H1 (cell line): ENCODE data around the gene DPPA4. TPM values are rescaled to one million over a fixed set of nuclear protein-coding genes. Genes with fewer than 3 reads are reported as not detected.

Source experiments
- CTCF ChIA-PET: fragments of 300-600 bp; sonication (Branson Sonifier 250); formaldehyde crosslinking; loops from one replicate; lab custom pipeline; 2021; ENCODE audit not compliant: partially characterized antibody; lab: Charles Lee
- POLR2A ChIA-PET: fragments of 300-600 bp; sonication (Branson Sonifier 250); formaldehyde crosslinking; loops from one replicate; lab custom pipeline; 2021; ENCODE audit warnings: inconsistent platforms; ENCODE audit not compliant: partially characterized antibody; lab: Charles Lee
- DNase-seq, 2 experiments: peaks; one replicate each; pipeline versions ENCODE4 v3.0.0 to v3.0.0-alpha.2; 2010 to 2022; ENCODE audit warnings: low spot score in 2 of 2, low read depth in 1 of 2, mixed read lengths in 1 of 2
- FAIRE-seq: peaks from 2 replicates; lab custom pipeline; 2011; peaks lifted over from hg19 to GRCh38; lab: Jason Lieb, UNC
- H2AFZ ChIP-seq: 2 replicates; pipeline ENCODE4 v1.8.1; 2012; ENCODE audit warnings: low read length, inconsistent platforms
- H2AK5ac ChIP-seq: 2 replicates; pipeline ENCODE4 v1.6.1; 2013; ENCODE audit warnings: low read depth, low read length
- H2BK120ac ChIP-seq: replicated peaks from 2 replicates; pipeline ENCODE3; 2013; ENCODE audit warnings: low read depth, low read length, inconsistent platforms
- H2BK12ac ChIP-seq: 2 replicates; pipeline ENCODE4 v1.6.1; 2013; ENCODE audit warnings: low read depth, low read length
- H2BK15ac ChIP-seq: 2 replicates; pipeline ENCODE4 v1.6.1; 2013; ENCODE audit warnings: low read length
- H2BK20ac ChIP-seq: 2 replicates; pipeline ENCODE4 v1.6.1; 2013; ENCODE audit warnings: low read length
- H2BK5ac ChIP-seq: 2 replicates; pipeline ENCODE4 v1.6.1; 2013; ENCODE audit warnings: low read depth, low read length
- H3K14ac ChIP-seq: 2 replicates; pipeline ENCODE4 v1.6.1; 2013; ENCODE audit warnings: inconsistent platforms; ENCODE audit not compliant: insufficient read length
- H3K18ac ChIP-seq: 2 replicates; pipeline ENCODE4 v1.6.1; 2013; ENCODE audit warnings: low read length; ENCODE audit errors: extremely low read depth
- H3K23ac ChIP-seq: 2 replicates; pipeline ENCODE4 v1.6.1; 2013; ENCODE audit warnings: inconsistent platforms; ENCODE audit not compliant: insufficient read length
- H3K23me2 ChIP-seq: 2 replicates; pipeline ENCODE4 v1.6.1; 2013; ENCODE audit warnings: low read depth, low read length
- H3K27ac ChIP-seq: 2 replicates; pipeline ENCODE4 v1.6.1; 2011; ENCODE audit warnings: low read depth, low read length, inconsistent platforms
- H3K27me3 ChIP-seq, 4 experiments: replicated peaks in 1 of 4; 1 replicate in 1 of 4; 2 replicates in 3 of 4; pipeline versions ENCODE4 v1.6.1 to v1.8.1; 2011 to 2013; ENCODE audit warnings: low read length in 3 of 4, mild to moderate bottlenecking in 3 of 4, inconsistent platforms in 2 of 4, mixed read lengths in 2 of 4, moderate library complexity in 1 of 4; ENCODE audit not compliant: control insufficient read depth in 3 of 4, insufficient read depth in 3 of 4; ENCODE audit errors: extremely low read depth in 1 of 4
- H3K36me3 ChIP-seq, 4 experiments: 2 replicates each; pipeline versions ENCODE4 v1.6.1 to v1.8.1; 2011 to 2013; ENCODE audit warnings: mild to moderate bottlenecking in 4 of 4, low read length in 3 of 4, moderate library complexity in 2 of 4, control low read depth in 1 of 4, inconsistent platforms in 1 of 4; ENCODE audit not compliant: insufficient read depth in 4 of 4, control insufficient read depth in 2 of 4
- H3K4ac ChIP-seq: replicated peaks from 2 replicates; pipeline ENCODE3; 2013; ENCODE audit warnings: low read length, low read depth, mixed read lengths, inconsistent platforms; ENCODE audit not compliant: insufficient read length
- H3K4me1 ChIP-seq, 4 experiments: replicated peaks in 1 of 4; 1 replicate in 1 of 4; 2 replicates in 3 of 4; pipeline versions ENCODE4 v1.6.1 to v1.8.1; 2011 to 2013; ENCODE audit warnings: low read length in 3 of 4, inconsistent platforms in 2 of 4, mixed read lengths in 1 of 4; ENCODE audit not compliant: insufficient read depth in 4 of 4, control insufficient read depth in 3 of 4
- H3K4me2 ChIP-seq, 2 experiments: 2 replicates each; pipeline versions ENCODE4 v1.6.1 to v1.8.1; 2011 to 2013; ENCODE audit warnings: low read depth in 2 of 2, low read length in 2 of 2, control low read depth in 1 of 2, inconsistent platforms in 1 of 2, mild to moderate bottlenecking in 1 of 2; ENCODE audit not compliant: insufficient read depth in 1 of 2
- H3K4me3 ChIP-seq, 4 experiments: fragments of 200-600, 300-600 bp in 1 of 4; sonication (generic), shearing (Covaris generic), sonication (Bioruptor Twin) in 1 of 4; 2 replicates each; pipeline versions ENCODE4 v1.5.1 to v1.8.1; 2011 to 2016; ENCODE audit warnings: low read length in 4 of 4, low read depth in 3 of 4, control low read depth in 2 of 4, inconsistent platforms in 2 of 4, mild to moderate bottlenecking in 2 of 4, mixed read lengths in 1 of 4, moderate library complexity in 1 of 4; ENCODE audit not compliant: insufficient read depth in 2 of 4; ENCODE audit errors: extremely low read depth in 1 of 4
- H3K56ac ChIP-seq: replicated peaks from 2 replicates; pipeline ENCODE3; 2013; ENCODE audit warnings: low read depth, mild to moderate bottlenecking, mixed read lengths, low read length, inconsistent platforms; ENCODE audit not compliant: insufficient read length
- H3K79me1 ChIP-seq: 2 replicates; pipeline ENCODE4 v1.6.1; 2013; ENCODE audit warnings: low read depth, low read length, control low read depth
- H3K79me2 ChIP-seq, 2 experiments: 2 replicates each; pipeline versions ENCODE4 v1.6.1 to v1.8.1; 2012 to 2013; ENCODE audit warnings: low read length in 2 of 2, mild to moderate bottlenecking in 2 of 2, inconsistent platforms in 1 of 2; ENCODE audit not compliant: insufficient read depth in 2 of 2, control insufficient read depth in 1 of 2
- H3K9ac ChIP-seq, 4 experiments: replicated peaks in 1 of 4; 1 replicate in 1 of 4; 2 replicates in 3 of 4; pipeline versions ENCODE4 v1.6.1 to v1.8.1; 2011 to 2013; ENCODE audit warnings: low read depth in 3 of 4, low read length in 3 of 4, control low read depth in 2 of 4, mild to moderate bottlenecking in 2 of 4, moderate library complexity in 2 of 4, inconsistent platforms in 1 of 4; ENCODE audit errors: extremely low read depth in 1 of 4
- H3K9me3 ChIP-seq, 2 experiments: 2 replicates each; pipeline versions ENCODE4 v1.6.1 to v1.8.1; 2012 to 2013; ENCODE audit warnings: mild to moderate bottlenecking in 2 of 2, moderate library complexity in 2 of 2, control low read depth in 1 of 2, inconsistent platforms in 1 of 2, low read depth in 1 of 2, low read length in 1 of 2, mixed read lengths in 1 of 2; ENCODE audit not compliant: insufficient read depth in 2 of 2
- H4K20me1 ChIP-seq, 2 experiments: replicated peaks in 1 of 2; 2 replicates each; pipeline versions ENCODE3 to v1.8.1; 2011 to 2013; ENCODE audit warnings: inconsistent platforms in 2 of 2, low read length in 2 of 2, mild to moderate bottlenecking in 1 of 2; ENCODE audit not compliant: insufficient read depth in 2 of 2, control insufficient read depth in 1 of 2
- H4K5ac ChIP-seq: 2 replicates; pipeline ENCODE4 v1.6.1; 2013; ENCODE audit warnings: low read length, low read depth, mixed read lengths, inconsistent platforms; ENCODE audit not compliant: insufficient read length
- H4K8ac ChIP-seq: 2 replicates; pipeline ENCODE4 v1.8.0; 2013; ENCODE audit warnings: mild to moderate bottlenecking, moderate library complexity, low read length, inconsistent platforms; ENCODE audit not compliant: insufficient read depth; ENCODE audit errors: extremely low read depth
- H4K91ac ChIP-seq: replicated peaks from 2 replicates; pipeline ENCODE3; 2013; ENCODE audit warnings: low read length, mixed read lengths, inconsistent platforms; ENCODE audit not compliant: insufficient read length
- CEBPB ChIP-seq: IDR thresholded peaks from 2 replicates; pipeline ENCODE4 v1.6.1; 2012; ENCODE audit warnings: low read depth, low read length
- E2F6 ChIP-seq: IDR thresholded peaks from 2 replicates; pipeline ENCODE4 v1.6.1; 2012; ENCODE audit warnings: inconsistent platforms
- EGR1 ChIP-seq: IDR thresholded peaks from 2 replicates; pipeline ENCODE4 v1.6.1; 2011; ENCODE audit warnings: low read depth, low read length, borderline replicate concordance
- JUND ChIP-seq: IDR thresholded peaks from 2 replicates; pipeline ENCODE4 v1.6.1; 2011; ENCODE audit warnings: mild to moderate bottlenecking, improper control_type of control experiment, low read length
- MAFK ChIP-seq: IDR thresholded peaks from 2 replicates; pipeline ENCODE4 v1.6.1; 2012; ENCODE audit warnings: low read depth, mild to moderate bottlenecking, improper control_type of control experiment, low read length
- POLR2A ChIP-seq, 2 experiments: IDR thresholded peaks; 1 replicate in 1 of 2; 2 replicates in 1 of 2; pipeline ENCODE4 v1.6.1; 2011; ENCODE audit warnings: low read depth in 2 of 2, low read length in 2 of 2, mild to moderate bottlenecking in 2 of 2; ENCODE audit errors: control extremely low read depth in 1 of 2
- POU5F1 ChIP-seq: IDR thresholded peaks from 2 replicates; pipeline ENCODE4 v1.6.1; 2011; ENCODE audit warnings: low read depth, mild to moderate bottlenecking, low read length, moderate library complexity
- RAD21 ChIP-seq, 2 experiments: IDR thresholded peaks in 1 of 2; conservative IDR thresholded peaks in 1 of 2; 2 replicates each; pipeline ENCODE4 v1.6.1; 2011; ENCODE audit warnings: low read depth in 2 of 2, low read length in 2 of 2, improper control_type of control experiment in 1 of 2, inconsistent platforms in 1 of 2, mild to moderate bottlenecking in 1 of 2, moderate library complexity in 1 of 2
- SUZ12 ChIP-seq: fragments of 200-600 bp; sonication (generic); IDR thresholded peaks from 2 replicates; pipeline ENCODE4 v1.6.1; 2012; ENCODE audit warnings: mild to moderate bottlenecking, inconsistent platforms, low read length, moderate library complexity, mixed read lengths
- TBP ChIP-seq: IDR thresholded peaks from 2 replicates; pipeline ENCODE4 v1.6.1; 2011; ENCODE audit warnings: low read depth, low read length, improper control_type of control experiment
- USF2 ChIP-seq: IDR thresholded peaks from 2 replicates; pipeline ENCODE4 v1.6.1; 2011; ENCODE audit warnings: low read length, improper control_type of control experiment
- WGBS, 2 experiments: shearing (Covaris generic) in 1 of 2; methylation state at CpG; one replicate each; pipeline versions ENCODE4 v1.1.6 to v1.1.7; 2013 to 2015; ENCODE audit warnings: low lambda C conversion rate in 2 of 2, mixed read lengths in 2 of 2, inconsistent platforms in 1 of 2, low coverage in 1 of 2, missing lambda C conversion rate in 1 of 2; ENCODE audit not compliant: insufficient replicate concordance in 2 of 2, insufficient coverage in 1 of 2, insufficient read length in 1 of 2; ENCODE audit errors: extremely low coverage in 1 of 2, missing lambda C conversion rate in 1 of 2; 5-methylcytosine and 5-hydroxymethylcytosine counted together
- polyA plus RNA-seq, 7 experiments: library from polyadenylated mRNA; depleted of rRNA in 3 of 7; stranded (reverse) in 5 of 7; unstranded in 2 of 7; fragments of >200 nt in 5 of 7; fragments of 200-250 nt in 2 of 7; gene quantifications; 1 replicate in 5 of 7; 2 replicates in 1 of 7; 4 replicates in 1 of 7; pipeline versions ENCODE4 v1.2.1 to v1.2.3, GENCODE V29; 2011 to 2013; ENCODE audit warnings: missing spikeins in 2 of 7, mixed read lengths in 2 of 7
- total RNA-seq: library from RNA; stranded (reverse); fragmentation: NEBNext Ultra II Directional; extraction: Animal tissue kit (Norgen Biotek cat#: 25700); gene quantifications from 2 replicates; pipeline ENCODE4 v1.2.1, GENCODE V29; 2021

The DPPA4 gene
- total and polyA plus RNA-seq, 2 of the 8 experiments (the other 6 are each of a cell fraction or from before 2014, with no cell fraction given), result 424 to 772 TPM

GRCh38 chr3:109316162-109316730 lies 21.1 kb downstream of the DPPA4 start, which contains the start of gene DPPA2:
DPPA2 (minus strand) TSS chr3:109316517; CDS start chr3:109314542, 1,975 bp downstream.
- Histone ChIP-seq H3K4ac (peak within 1 kb of the TSS; percentile 57), H4K5ac (no peak within 1 kb of the TSS), H2BK20ac (peak within 1 kb of the TSS; percentile 86), H2BK15ac (0 out of 2 replicates have a peak within 1 kb of the TSS, but pooled peaks have one; percentile 22), H3K23ac (peak within 1 kb of the TSS; percentile 72), H2BK5ac (peak within 1 kb of the TSS; percentile 75; the same call in 1 of the 2 replicates), H4K20me1 (no peaks in the 10 kb centered on the region), H3K18ac (no peak within 1 kb of the TSS; the same call in 1 of the 2 replicates), H3K27me3 (no peaks in the 10 kb centered on the region), H3K4me1 (peaks cover 0 to 9% (median 5%) of the 10 kb centered on the region in 4 experiments; a peak in 3 of 7 replicates), H3K9me3 (no peaks in the 10 kb centered on the region), H3K23me2 (no peaks in the 10 kb centered on the region), H2BK120ac (peak within 1 kb of the TSS; percentile 87), H3K27ac (no peak within 1 kb of the TSS), H2AK5ac (peak within 1 kb of the TSS; percentile 58; the same call in 1 of the 2 replicates), H3K56ac (no peak within 1 kb of the TSS), H2BK12ac (peak within 1 kb of the TSS; percentile 80; the same call in 1 of the 2 replicates), H3K14ac (no peak within 1 kb of the TSS), H3K79me1 (no peaks in the 10 kb centered on the region), H3K4me2 (peak within 1 kb of the TSS in 1 of 2 experiments; percentile 43; a peak in 2 of 4 replicates), H4K8ac (no peak within 1 kb of the TSS), H3K4me3 (no peak within 1 kb of the TSS), H3K79me2 (no peaks in the 10 kb centered on the region), H3K9ac (no peak within 1 kb of the TSS), H3K36me3 (no peaks in the 10 kb centered on the region), H4K91ac (no peak within 1 kb of the TSS), H2AFZ (no peak within 1 kb of the TSS)
- ChIA-PET POLR2A (interaction anchor here (1.6 to 37.7 kb wide), 2 partner anchors 18 to 39 kb away, joined by 3 to 681 read pairs; partner anchors contain the start of gene DPPA4), CTCF (interaction anchor here (0.8 to 1.7 kb wide), 5 partner anchors 10 to 41 kb away, joined by 3 to 5 read pairs (median 3); no protein-coding TSS in a partner anchor)
- peak; percentile 71 to 90 for DNase-seq
- FAIRE-seq, result peak; percentile 71
- WGBS, 2 experiments, result 87% methylated on average over 21 of the region's 21 CpGs; no CpG with 5 or more reads in 1 of the 2 experiments
- TF ChIP-seq RAD21 (IDR thresholded peaks at IDR 0.05 in 1 of 2, conservative IDR thresholded peaks at IDR 0.05 in 1 of 2; ENCODE audit: low read depth in 2 of 2, low read length in 2 of 2) (no peak), E2F6 (no peak), USF2 (no peak), POLR2A (IDR thresholded peaks at IDR 0.05; ENCODE audit: control extremely low read depth in 1 of 2, low read depth in 2 of 2, low read length in 2 of 2) (no peak), EGR1 (no peak), SUZ12 (no peak), JUND (no peak), MAFK (no peak), CEBPB (no peak), TBP (no peak; the same call in 1 of the 2 replicates), POU5F1 (no peak)
